GM08714 (cell line): ENCODE results near the gene TCF25.
"Not testable (repeated sequence)": the region's sequence is repeated elsewhere in the genome, so short reads cannot be mapped to it uniquely, and the experiment has no call there.

ENCODE experiments used
- H3K4me3 ChIP-seq: fragments of 200-500 bp; sonication (Bioruptor generic); 2 replicates; pipeline ENCODE4 v1.5.1; 2014; ENCODE audit warnings: mild to moderate bottlenecking, low read length, inconsistent platforms
- ZNF274 ChIP-seq: IDR thresholded peaks from 2 replicates; pipeline ENCODE4 v1.6.1; 2012; ENCODE audit warnings: mild to moderate bottlenecking, low read depth, low read length

The TCF25 gene

DNA sequence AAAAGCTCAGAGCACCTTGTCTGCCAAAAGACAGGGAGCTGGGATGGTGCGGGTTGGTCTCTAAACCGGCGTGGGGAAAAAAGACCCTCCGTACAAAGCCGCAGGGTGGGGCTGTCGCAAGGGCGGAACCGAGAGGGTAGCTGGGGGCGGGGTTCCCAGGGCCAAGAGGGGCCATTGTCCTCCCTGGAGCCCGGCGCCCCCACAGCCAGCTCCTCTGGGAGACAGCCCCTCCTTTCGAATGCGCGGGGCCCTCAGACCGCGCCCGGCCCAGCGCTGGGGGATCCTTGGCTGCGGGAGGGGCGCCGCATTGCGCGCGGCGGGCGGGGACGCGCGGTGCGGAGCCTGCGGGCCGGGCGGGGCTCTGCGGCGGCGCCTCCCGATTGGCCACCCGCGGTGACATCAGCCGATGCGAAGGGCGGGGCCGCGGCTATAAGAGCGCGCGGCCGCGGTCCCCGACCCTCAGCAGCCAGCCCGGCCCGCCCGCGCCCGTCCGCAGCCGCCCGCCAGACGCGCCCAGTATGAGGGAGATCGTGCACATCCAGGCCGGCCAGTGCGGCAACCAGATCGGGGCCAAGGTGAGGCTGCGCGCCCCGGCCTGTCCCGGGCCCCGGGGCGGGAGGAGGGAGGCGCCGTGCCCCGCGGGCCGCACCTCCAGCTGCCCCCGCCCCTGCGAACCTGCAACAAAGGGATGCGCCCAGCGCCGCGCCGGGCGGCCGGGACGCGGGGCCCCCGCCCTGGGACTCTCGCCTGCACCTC lies 49.7 kb downstream of the TCF25 start, which contains the start of gene TUBB3:
Gene TUBB3 (plus strand): TSS at position 459 of the 756 bp plus-strand sequence. CDS start 60 bp downstream, at position 519.
- no peak for TF ChIP-seq ZNF274
- peak within 1 kb of the TSS; percentile 23; the same call in 1 of the 2 replicates for H3K4me3 ChIP-seq

DNA sequence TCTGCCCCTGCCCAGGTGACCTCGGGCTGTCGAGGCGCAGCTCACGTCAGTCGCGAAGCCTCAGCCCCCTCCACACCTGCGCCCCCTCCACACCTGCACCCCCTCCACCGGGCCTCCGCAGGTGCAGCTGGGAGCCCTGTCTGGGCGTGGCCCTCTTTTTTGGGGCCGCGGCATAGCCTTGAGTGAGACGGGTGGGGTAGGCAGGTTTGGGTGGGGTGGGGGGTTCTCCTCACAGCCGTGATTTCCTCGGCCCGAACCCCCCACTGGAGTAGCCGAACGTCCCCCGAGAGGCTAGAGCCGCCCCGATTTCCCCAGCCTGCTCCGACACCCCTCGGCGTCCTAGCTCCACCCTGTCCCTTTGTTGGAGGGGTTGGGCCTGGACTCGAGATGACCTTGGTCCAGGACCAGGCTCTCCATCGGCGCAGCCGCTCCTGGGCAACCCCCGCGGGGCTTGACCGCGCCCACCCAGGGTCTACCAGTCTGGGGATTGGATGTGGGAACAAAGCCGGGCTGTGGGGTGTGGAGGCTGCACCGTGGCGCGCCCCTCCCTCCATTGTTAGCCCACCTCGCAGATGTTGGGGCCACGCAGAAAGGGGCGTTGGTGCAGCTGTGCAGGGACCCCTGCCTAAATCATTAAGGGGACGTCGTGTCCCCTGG lies 50.4 kb downstream of the TCF25 start:
- no peak for TF ChIP-seq ZNF274
- peak overlapping the region; percentile 23; the same call in 1 of the 2 replicates for H3K4me3 ChIP-seq

DNA sequence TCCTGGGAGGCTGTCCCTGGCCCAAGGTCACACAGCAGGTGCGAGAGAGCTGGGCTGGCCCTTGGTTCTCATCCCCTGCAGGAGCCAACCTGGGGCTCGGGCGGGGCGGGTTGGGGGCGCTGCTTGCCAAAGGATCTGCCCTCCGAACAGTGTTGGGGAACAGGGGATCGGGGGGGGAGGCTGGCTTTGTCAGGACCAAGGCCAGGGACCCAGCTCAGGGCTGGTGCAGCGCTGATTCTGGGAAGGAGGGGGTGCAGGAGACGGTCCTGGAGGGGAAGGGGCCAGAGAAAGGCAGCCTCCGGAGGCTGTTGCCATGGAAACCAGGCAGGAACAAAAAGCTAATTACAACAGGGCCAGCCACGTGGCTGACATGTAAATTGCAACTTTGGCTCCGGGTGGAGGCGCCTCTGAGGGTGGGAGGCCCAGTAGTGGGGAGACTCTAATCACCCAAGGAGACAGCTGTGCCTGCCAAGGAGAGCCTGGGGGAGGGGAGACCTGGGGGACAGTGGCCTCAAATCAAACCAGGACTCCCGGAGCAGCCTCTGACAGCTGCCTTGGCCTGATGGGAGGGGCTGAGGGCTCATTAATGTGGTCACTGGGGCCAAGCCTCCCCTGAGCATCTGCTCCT lies 51.0 kb downstream of the TCF25 start:
- H3K4me3 ChIP-seq = no peak overlapping the region
- no peak for TF ChIP-seq ZNF274

DNA sequence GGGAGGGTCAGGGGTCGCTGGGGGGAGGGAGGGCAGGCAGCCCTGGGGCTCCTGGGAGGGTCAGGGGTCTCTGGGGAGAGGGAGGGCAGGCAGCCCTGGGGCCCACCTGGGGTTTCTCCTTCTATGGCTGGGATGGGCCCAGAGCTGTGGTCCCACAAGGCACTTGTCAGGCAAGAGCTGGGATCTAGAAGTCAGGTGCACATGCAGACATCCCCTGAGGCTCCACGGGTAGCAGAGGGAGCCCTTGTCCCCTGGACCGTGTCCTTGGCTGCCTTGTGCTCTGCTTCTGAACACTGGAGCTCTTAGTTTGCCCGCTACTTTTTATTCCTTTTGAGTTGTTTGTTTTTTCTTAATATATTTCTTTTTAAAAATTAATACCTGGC lies 51.5 kb downstream of the TCF25 start:
- H3K4me3 ChIP-seq = no peak overlapping the region
- no peak for TF ChIP-seq ZNF274

DNA sequence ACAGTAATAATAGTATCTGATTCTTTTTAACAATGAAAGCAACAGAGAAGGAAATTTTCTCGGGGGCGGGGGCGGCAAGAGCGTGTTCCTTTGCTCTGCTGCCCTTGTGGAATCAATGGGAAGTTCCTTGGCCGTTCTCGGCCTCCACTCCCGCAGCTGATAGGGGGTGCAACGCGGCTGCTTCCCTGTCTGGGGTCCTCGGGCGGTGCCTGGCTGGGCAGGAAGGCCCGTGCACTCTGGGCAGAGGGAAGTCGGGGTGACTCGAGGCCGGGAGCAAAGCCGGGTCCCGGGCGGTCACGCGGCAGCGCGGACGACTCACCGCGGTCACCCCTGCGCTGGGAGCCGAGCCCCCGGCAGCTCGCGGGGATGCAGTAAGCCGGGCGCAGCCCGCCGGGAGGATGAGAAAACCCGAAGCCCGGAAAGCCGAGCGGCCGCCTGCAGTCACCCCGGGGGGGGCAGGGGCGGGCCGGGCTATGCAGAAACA lies 52.2 kb downstream of the TCF25 start:
- no peak for TF ChIP-seq ZNF274
- peak overlapping the region; percentile 11; the same call in 1 of the 2 replicates for H3K4me3 ChIP-seq

DNA sequence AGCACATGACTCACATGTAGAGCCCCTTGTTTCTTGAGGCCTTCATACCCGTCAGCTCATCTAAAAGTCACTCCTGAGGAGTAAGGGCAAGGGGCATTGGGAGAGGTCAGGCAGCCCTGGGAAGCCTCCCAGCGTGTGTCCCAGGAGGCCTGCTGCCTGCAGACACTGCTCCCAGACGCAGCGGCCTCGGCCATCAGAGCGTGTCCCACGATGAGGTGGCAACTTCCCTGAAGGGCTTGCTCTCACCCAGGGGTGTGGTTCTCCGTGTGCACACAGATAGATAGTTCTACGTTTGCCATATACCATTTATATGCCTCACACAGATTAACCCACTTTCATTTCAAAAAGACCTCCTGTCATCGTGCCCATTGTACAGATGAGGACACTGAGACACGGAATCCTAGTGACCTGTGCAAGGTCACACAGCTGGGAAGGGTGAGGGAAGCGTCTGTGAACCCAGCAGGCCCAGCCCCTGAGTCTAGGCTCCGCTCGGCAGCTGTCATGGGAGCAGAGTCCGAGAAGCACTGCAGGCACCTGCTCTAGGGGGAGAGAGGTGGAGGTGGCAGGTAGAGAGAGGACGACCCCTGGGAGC lies 58.0 kb downstream of the TCF25 start:
- H3K4me3 ChIP-seq = no peak overlapping the region
- TF ChIP-seq ZNF274 = no peak

DNA sequence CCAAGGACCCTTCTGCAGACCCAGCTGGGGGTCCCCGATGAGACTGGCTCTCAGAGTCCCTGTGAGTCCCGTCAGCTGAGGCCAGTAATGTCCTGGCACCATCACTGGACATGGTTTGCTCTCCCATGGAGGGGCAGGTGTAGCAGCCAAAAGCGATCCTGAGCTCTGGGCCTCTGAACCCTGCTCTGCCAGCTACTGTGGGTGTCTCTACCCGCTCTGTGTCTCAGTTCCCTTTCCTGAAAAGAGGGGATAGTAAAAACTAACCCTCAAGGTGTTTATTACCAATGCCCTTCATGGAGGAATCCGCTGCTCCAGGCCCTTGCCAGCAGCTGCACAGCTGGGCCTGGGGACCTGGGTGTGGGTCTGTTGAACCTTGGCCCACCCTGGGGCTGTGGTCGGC lies 58.6 kb downstream of the TCF25 start:
- no peak overlapping the region for H3K4me3 ChIP-seq
- TF ChIP-seq ZNF274 = no peak

DNA sequence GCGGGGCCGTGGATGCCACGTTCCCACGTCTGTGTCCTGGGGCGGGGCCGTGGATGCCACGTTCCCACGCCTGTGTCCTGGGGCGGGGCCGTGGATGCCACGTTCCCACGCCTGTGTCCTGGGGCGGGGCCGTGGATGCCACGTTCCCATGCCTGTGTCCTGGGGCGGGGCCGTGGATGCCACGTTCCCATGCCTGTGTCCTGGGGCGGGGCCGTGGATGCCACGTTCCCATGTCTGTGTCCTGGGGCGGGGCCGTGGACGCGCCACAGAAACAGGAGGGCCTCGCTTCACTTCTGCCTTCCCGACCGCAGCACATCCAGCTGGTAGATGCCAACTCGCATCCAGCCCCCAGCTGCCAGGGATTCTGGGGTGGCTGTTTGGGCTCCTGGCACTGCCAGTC lies 60.6 kb downstream of the TCF25 start:
- not testable (repeated sequence) for H3K4me3 ChIP-seq

DNA sequence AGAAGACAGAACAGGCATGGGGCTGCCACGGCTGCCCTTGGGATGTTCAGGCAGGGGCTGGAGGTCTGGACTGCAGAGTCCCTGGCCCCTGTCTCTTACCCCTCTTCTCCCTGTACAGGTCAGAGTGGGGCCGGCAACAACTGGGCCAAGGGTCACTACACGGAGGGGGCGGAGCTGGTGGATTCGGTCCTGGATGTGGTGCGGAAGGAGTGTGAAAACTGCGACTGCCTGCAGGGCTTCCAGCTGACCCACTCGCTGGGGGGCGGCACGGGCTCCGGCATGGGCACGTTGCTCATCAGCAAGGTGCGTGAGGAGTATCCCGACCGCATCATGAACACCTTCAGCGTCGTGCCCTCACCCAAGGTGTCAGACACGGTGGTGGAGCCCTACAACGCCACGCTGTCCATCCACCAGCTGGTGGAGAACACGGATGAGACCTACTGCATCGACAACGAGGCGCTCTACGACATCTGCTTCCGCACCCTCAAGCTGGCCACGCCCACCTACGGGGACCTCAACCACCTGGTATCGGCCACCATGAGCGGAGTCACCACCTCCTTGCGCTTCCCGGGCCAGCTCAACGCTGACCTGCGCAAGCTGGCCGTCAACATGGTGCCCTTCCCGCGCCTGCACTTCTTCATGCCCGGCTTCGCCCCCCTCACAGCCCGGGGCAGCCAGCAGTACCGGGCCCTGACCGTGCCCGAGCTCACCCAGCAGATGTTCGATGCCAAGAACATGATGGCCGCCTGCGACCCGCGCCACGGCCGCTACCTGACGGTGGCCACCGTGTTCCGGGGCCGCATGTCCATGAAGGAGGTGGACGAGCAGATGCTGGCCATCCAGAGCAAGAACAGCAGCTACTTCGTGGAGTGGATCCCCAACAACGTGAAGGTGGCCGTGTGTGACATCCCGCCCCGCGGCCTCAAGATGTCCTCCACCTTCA lies 61.5 kb downstream of the TCF25 start:
- H3K4me3 ChIP-seq = no peak overlapping the region
- TF ChIP-seq ZNF274 = no peak

DNA sequence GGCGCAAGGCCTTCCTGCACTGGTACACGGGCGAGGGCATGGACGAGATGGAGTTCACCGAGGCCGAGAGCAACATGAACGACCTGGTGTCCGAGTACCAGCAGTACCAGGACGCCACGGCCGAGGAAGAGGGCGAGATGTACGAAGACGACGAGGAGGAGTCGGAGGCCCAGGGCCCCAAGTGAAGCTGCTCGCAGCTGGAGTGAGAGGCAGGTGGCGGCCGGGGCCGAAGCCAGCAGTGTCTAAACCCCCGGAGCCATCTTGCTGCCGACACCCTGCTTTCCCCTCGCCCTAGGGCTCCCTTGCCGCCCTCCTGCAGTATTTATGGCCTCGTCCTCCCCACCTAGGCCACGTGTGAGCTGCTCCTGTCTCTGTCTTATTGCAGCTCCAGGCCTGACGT lies 62.2 kb downstream of the TCF25 start:
- not testable (repeated sequence) for H3K4me3 ChIP-seq

DNA sequence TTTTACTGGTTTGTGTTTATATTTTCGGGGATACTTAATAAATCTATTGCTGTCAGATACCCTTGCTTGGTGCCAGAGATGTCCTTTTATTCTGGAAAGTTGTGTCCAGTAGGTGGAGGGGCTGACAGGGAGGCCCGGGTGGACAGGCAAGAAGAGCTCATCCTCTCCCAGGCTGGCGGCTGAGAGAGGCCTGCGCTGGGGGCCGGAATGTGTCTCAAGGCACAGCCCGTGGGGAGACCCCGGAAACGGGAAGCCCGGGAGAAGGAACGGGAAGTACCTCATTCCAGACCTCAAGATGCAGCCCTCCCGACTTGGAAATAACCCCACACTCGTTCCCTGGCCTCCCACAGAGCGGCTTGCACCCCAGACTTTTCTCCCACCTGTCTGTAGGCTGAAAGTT lies 62.6 kb downstream of the TCF25 start:
- TF ChIP-seq ZNF274 = no peak
- no peak overlapping the region for H3K4me3 ChIP-seq

DNA sequence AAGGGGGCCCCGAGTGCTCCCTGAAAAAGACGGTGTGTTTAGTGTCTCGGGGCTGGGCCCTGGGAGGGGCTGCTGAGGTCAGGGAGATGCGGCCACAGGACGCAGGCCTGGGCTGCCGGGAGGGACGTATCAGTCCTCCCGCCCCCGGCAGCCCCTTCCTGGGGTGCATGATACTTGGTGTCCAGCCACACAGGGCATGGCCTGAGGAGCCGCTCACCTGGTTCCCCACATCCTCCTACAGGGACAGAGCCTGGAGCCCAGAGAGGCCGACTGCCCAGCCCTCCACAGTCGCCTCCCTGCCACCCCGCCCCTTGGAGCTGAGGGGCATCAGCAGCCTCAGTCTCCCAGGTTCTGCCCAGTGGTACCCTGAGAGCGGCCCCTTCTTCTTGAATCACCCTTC lies 63.1 kb downstream of the TCF25 start:
- no peak for TF ChIP-seq ZNF274
- no peak overlapping the region for H3K4me3 ChIP-seq

DNA sequence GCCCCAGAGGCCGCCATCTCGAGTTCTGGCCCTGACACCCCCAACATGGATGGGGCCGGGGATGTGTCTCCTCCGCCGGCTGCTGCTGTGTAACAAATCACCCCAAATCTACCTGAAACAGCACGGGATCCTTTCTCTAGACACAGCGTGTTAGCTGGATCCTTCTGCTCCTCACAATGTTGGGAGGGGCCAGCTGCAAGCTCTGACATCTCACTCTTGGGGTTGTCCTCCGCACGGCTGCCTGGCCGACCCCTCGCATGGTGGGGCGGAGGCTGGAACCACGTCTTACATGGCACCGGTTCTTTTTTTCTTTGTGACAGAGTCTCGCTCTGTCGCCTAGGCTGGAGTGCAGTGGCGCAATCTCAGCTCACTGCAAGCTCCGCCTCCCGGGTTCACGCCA lies 63.6 kb downstream of the TCF25 start:
- no peak overlapping the region for H3K4me3 ChIP-seq
- TF ChIP-seq ZNF274 = no peak
